ENCODE data around the gene LRRC23.
"Not testable (repeated sequence)": the region's sequence is repeated elsewhere in the genome, so short reads cannot be mapped to it uniquely, and the experiment has no call there.

Gene LRRC23, protein sequence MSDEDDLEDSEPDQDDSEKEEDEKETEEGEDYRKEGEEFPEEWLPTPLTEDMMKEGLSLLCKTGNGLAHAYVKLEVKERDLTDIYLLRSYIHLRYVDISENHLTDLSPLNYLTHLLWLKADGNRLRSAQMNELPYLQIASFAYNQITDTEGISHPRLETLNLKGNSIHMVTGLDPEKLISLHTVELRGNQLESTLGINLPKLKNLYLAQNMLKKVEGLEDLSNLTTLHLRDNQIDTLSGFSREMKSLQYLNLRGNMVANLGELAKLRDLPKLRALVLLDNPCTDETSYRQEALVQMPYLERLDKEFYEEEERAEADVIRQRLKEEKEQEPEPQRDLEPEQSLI

DNA sequence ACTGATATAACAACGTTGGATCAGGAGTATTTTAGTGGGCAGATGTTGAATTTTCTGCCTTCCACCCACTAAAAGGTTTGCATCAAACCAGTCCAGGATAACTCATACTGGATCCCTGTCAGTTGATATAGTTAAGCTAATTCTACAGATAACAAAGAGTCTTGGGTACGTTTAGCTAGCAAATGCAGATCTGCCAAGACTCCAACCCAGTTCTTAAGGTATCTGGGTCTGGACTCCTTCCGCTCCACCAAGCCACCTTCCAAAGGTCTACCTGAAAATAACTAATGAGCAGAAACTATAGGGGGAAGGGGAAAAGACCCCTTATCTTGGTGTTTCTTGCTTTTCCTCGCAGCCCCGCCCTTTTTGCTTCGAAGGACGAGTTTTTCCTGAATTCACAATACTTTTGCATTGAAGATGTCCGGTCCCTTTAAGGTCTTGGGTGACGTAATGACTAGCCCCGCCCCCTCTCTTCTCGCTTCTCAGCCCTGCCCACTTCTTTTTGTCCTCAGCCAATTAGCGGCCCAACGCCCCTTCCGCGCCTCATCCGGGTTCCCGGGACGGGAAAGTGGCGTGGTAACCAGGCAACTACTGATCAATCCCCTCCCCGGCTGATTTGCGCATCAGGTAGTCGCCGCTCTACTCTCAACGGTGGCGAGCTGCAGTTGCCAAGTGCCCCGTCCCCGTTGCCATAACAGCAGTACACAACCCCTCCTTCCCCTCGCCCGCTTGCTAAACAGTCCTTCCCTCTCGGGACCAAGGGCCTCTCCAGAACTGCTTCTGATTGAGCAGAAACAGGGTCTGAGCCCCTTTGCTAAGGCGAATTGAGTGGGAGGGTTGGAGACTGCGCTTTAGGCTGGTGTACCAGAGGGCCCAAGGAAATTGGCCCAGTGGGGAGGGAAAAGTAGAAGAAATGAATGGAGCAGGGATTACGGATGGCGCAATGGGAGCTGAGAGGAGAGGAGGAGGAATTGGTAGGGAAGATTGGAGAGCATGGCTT lies at the start of gene LRRC23:
TSS of gene LRRC23 (plus strand) at position 543 of the 997 bp plus-strand sequence. CDS start 812 bp downstream, outside the sequence.
- peak within 1 kb of the TSS; percentile 7 for H3K27ac ChIP-seq
- DNase-seq (ENCODE audit: low read depth, low spot score): peak; percentile 66

GRCh38 chr12:6855322-6855721 lies 49.3 kb upstream of the LRRC23 start:
- DNase-seq (ENCODE audit: low read depth, low spot score): no peak
- no peak overlapping the region for H3K27ac ChIP-seq

GRCh38 chr12:6858799-6859198 lies 45.8 kb upstream of the LRRC23 start:
- no peak for DNase-seq (ENCODE audit: low read depth, low spot score)
- H3K27ac ChIP-seq: no peak overlapping the region

- no peak overlapping the region for H3K27ac ChIP-seq
- no peak for DNase-seq (ENCODE audit: low read depth, low spot score)
Measured at GRCh38 chr12:6860116-6860515, 44.5 kb upstream of the LRRC23 start.

- H3K27ac ChIP-seq: no peak overlapping the region
- no peak for DNase-seq (ENCODE audit: low read depth, low spot score)
Measured at GRCh38 chr12:6860942-6861341, 43.7 kb upstream of the LRRC23 start.

GRCh38 chr12:6861391-6861790 lies 43.2 kb upstream of the LRRC23 start:
- DNase-seq (ENCODE audit: low read depth, low spot score): no peak

DNA sequence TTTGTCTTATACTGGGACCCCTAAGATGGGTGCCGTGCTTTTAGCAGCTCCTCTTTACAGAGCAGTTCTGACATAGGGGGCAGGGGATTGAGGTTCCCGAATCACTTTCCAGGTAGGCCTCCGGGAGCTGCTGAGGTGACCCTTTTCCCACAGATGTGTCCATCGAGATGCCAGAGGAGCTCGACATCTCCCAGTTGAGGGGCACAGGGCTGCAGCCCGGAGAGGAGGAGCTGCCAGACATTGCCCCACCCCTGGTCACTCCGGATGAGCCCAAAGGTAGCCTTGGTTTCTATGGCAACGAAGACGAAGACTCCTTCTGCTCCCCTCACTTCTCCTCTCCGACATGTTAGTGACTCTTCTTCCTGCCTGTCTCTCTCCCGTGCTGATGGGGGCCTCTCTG lies 41.6 kb upstream of the LRRC23 start:
- H3K27ac ChIP-seq: no peak overlapping the region
- no peak for DNase-seq (ENCODE audit: low read depth, low spot score)

More at GRCh38 chr12:6861391-6861790, 43.2 kb upstream of the LRRC23 start:
- no peak overlapping the region for H3K27ac ChIP-seq

- no peak for DNase-seq (ENCODE audit: low read depth, low spot score)
- H3K27ac ChIP-seq: no peak overlapping the region
Measured at GRCh38 chr12:6863586-6864321, 40.9 kb upstream of the LRRC23 start.

- not testable (repeated sequence) for H3K27ac ChIP-seq; DNase-seq (ENCODE audit: low read depth, low spot score)
Measured at GRCh38 chr12:6865307-6865706, 39.3 kb upstream of the LRRC23 start.

DNA sequence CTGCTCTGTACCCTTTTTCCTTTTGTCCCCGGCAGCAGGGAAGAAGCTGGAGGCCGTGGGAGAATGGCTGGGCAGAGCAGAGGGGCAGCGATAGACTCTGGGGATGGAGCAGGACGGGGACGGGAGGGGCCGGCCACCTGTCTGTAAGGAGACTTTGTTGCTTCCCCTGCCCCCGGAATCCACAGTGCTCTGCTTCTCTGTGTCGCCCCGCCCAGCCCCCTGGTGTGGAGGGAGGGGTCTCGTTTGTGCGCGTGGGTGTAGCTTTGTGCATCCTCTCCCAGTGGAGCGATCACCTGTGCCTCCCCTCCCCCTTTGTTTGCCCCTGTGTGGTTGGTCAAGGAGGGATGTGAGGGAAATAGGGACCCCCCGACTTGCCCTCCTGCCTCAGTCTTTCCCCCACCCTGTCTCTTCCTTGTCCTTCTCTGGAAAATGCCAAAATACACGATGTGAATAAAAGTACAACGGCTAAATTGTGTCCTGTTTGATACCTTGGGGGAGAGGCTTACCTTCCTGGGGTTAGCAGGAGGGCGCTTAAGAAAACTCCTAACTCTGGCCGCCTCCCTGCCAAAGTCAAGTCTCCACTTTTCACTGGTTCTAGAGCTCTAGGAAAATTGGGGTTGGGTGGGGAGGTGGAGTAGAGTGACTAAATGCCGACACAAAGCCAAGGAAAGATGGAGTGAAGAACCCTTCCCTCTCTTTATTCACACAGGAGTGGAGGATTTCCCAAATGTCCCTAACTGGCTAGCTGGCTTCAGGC lies 38.3 kb upstream of the LRRC23 start:
- peak overlapping the region; percentile 87 for H3K27ac ChIP-seq
- DNase-seq (ENCODE audit: low read depth, low spot score): no peak

- peak overlapping the region; percentile 87 for H3K27ac ChIP-seq
- DNase-seq (ENCODE audit: low read depth, low spot score): no peak
Measured at GRCh38 chr12:6866920-6867412, 37.7 kb upstream of the LRRC23 start.

DNA sequence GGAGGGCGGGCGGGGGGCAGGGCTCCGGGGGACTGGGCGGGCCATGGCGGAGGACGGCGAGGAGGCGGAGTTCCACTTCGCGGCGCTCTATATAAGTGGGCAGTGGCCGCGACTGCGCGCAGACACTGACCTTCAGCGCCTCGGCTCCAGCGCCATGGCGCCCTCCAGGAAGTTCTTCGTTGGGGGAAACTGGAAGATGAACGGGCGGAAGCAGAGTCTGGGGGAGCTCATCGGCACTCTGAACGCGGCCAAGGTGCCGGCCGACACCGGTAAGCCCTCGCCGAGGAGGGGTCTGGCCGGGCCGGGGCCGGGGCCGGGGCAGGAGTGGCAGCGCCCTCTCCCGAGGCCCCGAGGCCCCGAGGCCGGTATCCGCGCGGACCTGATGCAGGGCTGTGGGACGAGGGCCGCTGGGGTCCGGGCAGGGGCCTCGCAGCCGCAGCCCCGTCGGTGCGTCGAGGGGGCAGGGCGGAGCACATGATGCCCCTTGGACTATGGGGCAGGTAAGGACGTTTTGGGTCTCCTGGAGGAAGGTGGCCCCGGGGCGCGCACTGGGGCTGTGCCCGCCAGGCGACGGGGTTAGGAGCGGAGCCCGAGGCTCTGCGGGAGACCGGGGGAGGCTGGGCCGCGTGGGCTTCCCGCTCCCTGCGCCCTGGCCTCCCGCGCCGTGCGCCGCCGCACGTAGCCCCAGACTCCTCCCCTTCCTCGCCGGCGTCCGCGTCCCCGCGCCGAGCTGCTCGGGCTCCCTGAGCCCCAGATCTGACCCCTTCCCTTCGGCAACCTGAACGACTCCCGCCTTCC lies 37.0 kb upstream of the LRRC23 start, which contains the start of gene TPI1:
TSS of gene TPI1 (plus strand) at position 119 of the 798 bp plus-strand sequence. CDS start at position 155, 36 bp downstream.
- H3K27ac ChIP-seq: peak within 1 kb of the TSS; percentile 87

DNA sequence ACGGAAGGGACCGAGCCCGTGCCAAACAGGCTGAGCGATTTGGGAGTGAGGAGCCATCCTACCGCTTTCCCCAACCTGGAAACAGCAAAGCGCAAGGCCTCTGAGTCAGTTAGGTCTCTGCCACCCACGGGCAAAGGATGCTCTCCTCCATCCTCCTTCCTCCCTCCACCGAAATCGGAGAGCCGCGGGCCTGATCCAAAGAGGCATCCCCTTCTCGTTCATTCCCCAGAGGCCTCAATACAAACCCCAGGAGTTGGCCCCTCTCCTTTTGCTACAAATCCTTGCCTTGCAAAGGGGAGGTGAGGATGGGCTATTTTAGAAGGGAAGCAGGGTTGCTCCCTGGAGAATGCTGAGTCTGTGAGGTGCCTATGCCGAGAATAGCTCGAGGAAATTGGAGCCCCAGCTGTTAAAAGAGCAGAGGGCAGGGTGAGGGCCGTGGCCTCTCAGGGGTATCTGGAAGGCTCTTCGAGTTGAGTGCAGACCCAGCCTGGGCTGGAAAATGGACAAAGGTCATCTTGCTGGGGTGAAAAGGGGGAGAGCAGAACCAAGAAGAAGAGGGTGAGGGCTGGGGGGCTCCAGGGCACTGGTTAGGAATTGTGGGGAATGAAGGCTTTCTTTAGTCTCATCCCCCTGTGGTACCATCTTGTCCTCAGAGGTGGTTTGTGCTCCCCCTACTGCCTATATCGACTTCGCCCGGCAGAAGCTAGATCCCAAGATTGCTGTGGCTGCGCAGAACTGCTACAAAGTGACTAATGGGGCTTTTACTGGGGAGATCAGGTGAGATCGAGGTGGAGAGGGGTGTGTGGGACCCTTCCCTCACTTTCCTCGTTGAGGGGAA lies 36.2 kb upstream of the LRRC23 start:
- peak overlapping the region; percentile 87 for H3K27ac ChIP-seq
- DNase-seq (ENCODE audit: low read depth, low spot score): no peak

More for the DNA sequence above, 37.0 kb upstream of the LRRC23 start, which contains the start of gene TPI1:
- no peak for DNase-seq (ENCODE audit: low read depth, low spot score)

- peak overlapping the region; percentile 87 for H3K27ac ChIP-seq
- DNase-seq (ENCODE audit: low read depth, low spot score): no peak
Measured at GRCh38 chr12:6869049-6870021, 35.3 kb upstream of the LRRC23 start.

DNA sequence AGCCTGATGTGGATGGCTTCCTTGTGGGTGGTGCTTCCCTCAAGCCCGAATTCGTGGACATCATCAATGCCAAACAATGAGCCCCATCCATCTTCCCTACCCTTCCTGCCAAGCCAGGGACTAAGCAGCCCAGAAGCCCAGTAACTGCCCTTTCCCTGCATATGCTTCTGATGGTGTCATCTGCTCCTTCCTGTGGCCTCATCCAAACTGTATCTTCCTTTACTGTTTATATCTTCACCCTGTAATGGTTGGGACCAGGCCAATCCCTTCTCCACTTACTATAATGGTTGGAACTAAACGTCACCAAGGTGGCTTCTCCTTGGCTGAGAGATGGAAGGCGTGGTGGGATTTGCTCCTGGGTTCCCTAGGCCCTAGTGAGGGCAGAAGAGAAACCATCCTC lies 34.3 kb upstream of the LRRC23 start:
- peak overlapping the region; percentile 87 for H3K27ac ChIP-seq
- not testable (repeated sequence) for DNase-seq (ENCODE audit: low read depth, low spot score)

All from epithelial cell of prostate (primary cell).